DMS 273 (cell line): Measurements from ENCODE around the gene AJM1.
A peak's percentile ranks its signal among the peaks of the same experiment; 100 is the strongest.
"Not testable (repeated sequence)": the region's sequence is repeated elsewhere in the genome, so short reads cannot be mapped to it uniquely, and the experiment has no call there.

ENCODE experiments used
- DNase-seq: peaks from one replicate; lab custom pipeline; 2025; ENCODE audit not compliant: unreplicated experiment; lab: John Stamatoyannopoulos, UW

The AJM1 gene

GRCh38 chr9:136829981-136830885 is 12.0 kb upstream of the AJM1 start:
- no peak for DNase-seq

GRCh38 chr9:136831002-136831719 is 11.1 kb upstream of the AJM1 start:
- DNase-seq: no peak

DNA sequence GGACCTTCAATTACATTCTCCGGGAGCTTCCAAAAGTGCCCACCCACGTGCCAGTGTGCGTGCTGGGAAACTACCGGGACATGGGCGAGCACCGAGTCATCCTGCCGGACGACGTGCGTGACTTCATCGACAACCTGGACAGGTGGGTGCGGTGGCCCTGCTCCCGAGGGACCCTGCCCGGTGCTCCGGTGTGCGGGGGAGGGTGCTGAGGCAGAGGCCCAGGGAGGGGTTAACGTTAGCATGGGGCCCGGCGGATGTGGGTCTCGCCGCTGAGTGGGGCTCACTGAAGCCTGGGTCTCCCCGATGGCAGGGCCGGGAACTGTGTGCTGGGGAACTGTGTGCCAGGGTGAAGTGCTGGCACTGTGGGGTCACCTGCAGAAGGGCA is 10.6 kb upstream of the AJM1 start:
- no peak for DNase-seq

GRCh38 chr9:136832581-136832980 is 9.7 kb upstream of the AJM1 start:
- DNase-seq: no peak

- DNase-seq: not testable (repeated sequence)
Observed at GRCh38 chr9:136833381-136834048, 8.8 kb upstream of the AJM1 start.

- DNase-seq: no peak
Observed at GRCh38 chr9:136835162-136835931, 6.9 kb upstream of the AJM1 start.

GRCh38 chr9:136835932-136836904 is 6.1 kb upstream of the AJM1 start:
- no peak for DNase-seq

- DNase-seq: no peak
Observed at GRCh38 chr9:136837146-136837855, 5.0 kb upstream of the AJM1 start.

GRCh38 chr9:136837856-136838277 is 4.4 kb upstream of the AJM1 start:
- not testable (repeated sequence) for DNase-seq

DNA sequence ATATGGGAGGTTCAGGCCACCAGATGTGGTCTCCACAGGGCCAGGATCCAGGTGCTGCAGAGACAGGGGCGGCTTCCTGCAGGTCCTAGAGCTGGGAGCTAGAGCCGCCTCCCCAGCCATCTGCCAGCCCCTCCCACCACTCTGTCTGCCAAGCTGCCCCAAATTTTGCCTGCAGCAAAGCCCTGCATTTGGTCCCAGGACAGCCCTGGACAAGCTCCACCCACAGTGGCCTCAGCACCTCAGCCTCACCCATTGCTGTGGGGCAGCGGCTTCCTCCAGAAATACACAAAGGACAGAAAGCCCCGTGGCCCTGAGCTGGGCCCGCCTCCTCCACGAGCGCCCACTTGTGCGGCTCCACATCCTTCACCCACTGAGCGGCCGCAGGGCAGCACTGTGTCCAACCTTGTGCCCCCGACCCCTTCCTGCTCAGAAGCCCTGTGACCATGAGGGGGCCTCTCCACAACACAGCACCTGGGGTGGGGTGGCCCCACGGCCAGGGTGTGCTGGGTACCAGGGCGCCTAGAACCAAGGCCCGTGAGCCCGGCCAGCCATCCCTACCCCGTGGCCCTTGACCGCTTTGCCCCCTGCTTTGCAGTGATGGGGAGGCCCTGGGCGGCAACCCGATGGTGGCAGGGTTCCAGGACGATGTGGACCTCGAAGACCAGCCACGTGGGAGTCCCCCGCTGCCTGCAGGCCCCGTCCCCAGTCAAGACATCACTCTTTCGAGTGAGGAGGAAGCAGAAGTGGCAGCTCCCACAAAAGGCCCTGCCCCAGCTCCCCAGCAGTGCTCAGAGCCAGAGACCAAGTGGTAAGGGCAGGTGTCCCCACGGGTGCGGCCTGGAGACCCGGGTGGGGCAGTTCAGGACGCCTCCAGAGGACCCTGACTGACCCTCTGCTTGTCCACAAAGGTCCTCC is 3.7 kb upstream of the AJM1 start:
- DNase-seq: peak; percentile 69

- no peak for DNase-seq
Observed at GRCh38 chr9:136839229-136840139, 2.8 kb upstream of the AJM1 start.

- peak; percentile 73 for DNase-seq
Observed at GRCh38 chr9:136840140-136840876, 2.0 kb upstream of the AJM1 start.

DNA sequence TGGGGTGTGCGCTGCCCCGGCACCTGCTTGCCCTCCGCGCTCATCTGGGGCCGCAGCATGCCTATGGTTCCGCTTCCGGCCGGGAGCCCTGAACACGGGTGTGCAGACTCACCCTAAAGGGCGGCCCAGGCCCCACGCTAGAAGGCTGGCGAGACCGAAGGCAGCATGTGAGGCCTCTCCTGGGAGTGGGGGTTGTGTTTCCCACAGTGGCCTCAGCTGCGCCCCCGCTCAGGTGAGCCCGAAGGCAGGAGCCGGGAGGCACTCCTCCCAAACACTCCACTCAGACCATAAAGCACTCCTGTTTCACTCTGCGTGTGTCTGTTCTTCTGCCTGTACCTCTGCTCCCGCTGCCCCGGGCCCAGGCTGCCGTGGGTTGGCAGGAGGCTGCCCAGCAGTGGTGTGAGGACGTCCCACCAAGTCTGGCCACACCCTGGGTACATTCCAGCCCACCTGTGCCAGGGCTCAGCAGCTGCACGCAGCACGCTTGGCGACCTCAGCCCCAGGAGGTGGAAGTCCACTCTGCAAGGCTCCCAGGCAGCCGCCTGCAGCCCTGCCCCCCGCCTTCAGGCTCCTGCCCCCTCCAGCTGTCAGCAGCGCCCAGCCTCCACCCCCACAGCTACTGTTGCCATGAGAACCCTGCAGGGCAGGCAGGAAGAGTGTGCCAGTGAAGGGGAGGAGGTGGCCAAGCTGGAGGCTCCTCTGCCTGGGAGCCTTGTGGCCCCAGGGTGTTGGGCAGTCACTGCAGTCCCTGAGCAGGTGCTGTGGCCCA is 1.2 kb upstream of the AJM1 start:
- peak; percentile 96 for DNase-seq

- peak; percentile 89 for DNase-seq
Observed at GRCh38 chr9:136841646-136842379, 465 bp upstream of the AJM1 start.
